Measurements from ENCODE around the gene SIK2. TPM values are rescaled to one million over a fixed set of nuclear protein-coding genes. Genes with fewer than 3 reads are reported as not detected.

The SIK2 gene
- total and polyA plus RNA-seq, 10 donors = 1.7 to 23.8 (median 14.9) TPM

DNA sequence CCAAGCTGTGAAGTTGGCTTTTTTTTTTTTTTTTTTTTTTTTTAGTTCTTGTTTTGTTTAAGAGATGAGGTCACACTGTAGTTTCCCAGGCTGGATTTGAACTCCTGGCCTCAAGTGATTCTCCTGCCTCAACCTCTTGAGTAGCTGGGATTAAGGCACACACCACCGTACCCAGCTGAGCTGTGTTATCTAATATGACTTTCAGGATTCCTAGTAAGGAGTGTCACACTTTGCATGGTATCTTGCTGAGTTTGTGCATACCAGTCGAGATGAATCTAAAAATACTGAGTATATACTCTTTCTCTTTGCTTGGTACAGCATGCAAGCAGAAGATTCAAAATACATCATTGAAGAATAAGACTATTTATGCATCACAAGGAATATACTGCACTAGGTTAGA is 58.6 kb downstream of the SIK2 start:
- no peaks in the 10 kb centered on the region for H3K9me3 ChIP-seq
- no peaks in the 10 kb centered on the region for H3K27me3 ChIP-seq (replicated peaks in 1 of 7)
- TF ChIP-seq POLR2AphosphoS5 (IDR thresholded peaks at IDR 0.05) (no peak), POLR2A (IDR thresholded peaks at IDR 0.05) (no peak)
- TF ChIP-seq, protein P1, sequence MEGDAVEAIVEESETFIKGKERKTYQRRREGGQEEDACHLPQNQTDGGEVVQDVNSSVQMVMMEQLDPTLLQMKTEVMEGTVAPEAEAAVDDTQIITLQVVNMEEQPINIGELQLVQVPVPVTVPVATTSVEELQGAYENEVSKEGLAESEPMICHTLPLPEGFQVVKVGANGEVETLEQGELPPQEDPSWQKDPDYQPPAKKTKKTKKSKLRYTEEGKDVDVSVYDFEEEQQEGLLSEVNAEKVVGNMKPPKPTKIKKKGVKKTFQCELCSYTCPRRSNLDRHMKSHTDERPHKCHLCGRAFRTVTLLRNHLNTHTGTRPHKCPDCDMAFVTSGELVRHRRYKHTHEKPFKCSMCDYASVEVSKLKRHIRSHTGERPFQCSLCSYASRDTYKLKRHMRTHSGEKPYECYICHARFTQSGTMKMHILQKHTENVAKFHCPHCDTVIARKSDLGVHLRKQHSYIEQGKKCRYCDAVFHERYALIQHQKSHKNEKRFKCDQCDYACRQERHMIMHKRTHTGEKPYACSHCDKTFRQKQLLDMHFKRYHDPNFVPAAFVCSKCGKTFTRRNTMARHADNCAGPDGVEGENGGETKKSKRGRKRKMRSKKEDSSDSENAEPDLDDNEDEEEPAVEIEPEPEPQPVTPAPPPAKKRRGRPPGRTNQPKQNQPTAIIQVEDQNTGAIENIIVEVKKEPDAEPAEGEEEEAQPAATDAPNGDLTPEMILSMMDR (IDR thresholded peaks at IDR 0.05 in 8 of 11, conservative IDR thresholded peaks at IDR 0.05 in 3 of 11) = no peak
- WGBS, 5 donors = 87 to 97% (median 91%) methylated on average over 2 of the region's 2 CpGs
- peaks cover 0 to 15% (median 6%) of the 10 kb centered on the region in 6 donors for H3K4me1 ChIP-seq
- no peak for DNase-seq
- H3K4me3 ChIP-seq = no peak overlapping the region
- intact Hi-C loops (cut with DNase I; ENCODE audit: low total_unique reads) = no loop called here
- H3K36me3 ChIP-seq = peaks cover 0 to 15% (median 0%) of the 10 kb centered on the region in 6 donors
- H3K27ac ChIP-seq = no peak overlapping the region

DNA sequence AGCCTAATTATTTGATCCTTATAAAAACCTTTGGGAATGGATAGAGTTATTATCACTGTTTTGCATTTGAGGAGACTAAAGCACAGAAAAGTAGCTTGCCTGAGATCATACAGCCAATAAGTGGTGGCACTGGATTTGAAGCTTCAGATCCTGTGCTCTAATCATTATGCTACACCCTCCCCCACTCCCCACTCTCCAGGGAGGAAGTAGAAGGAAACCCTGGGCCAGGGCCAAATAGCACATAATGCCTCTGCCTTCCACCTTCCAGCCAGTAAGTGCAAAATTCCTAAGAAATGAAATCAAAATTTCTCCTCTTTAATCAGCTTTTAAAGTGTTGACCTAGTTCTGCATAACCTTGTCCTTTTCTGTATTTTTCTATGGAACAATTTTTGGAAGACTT is 61.6 kb downstream of the SIK2 start:
- H3K4me1 ChIP-seq = peaks cover 0 to 15% (median 6%) of the 10 kb centered on the region in 6 donors
- H3K4me3 ChIP-seq = no peak overlapping the region
- TF ChIP-seq POLR2AphosphoS5 (IDR thresholded peaks at IDR 0.05) = no peak
- TF ChIP-seq POLR2A (IDR thresholded peaks at IDR 0.05) = no peak
- TF ChIP-seq, protein P1 (IDR thresholded peaks at IDR 0.05 in 8 of 11, conservative IDR thresholded peaks at IDR 0.05 in 3 of 11) = no peak
- no peaks in the 10 kb centered on the region for H3K9me3 ChIP-seq
- no peaks in the 10 kb centered on the region for H3K27me3 ChIP-seq (replicated peaks in 1 of 7)
- no peak for DNase-seq
- intact Hi-C loops (cut with DNase I; ENCODE audit: low total_unique reads) = no loop called here
- H3K36me3 ChIP-seq = peaks cover 0 to 23% (median 0%) of the 10 kb centered on the region in 6 donors
- no peak overlapping the region for H3K27ac ChIP-seq

DNA sequence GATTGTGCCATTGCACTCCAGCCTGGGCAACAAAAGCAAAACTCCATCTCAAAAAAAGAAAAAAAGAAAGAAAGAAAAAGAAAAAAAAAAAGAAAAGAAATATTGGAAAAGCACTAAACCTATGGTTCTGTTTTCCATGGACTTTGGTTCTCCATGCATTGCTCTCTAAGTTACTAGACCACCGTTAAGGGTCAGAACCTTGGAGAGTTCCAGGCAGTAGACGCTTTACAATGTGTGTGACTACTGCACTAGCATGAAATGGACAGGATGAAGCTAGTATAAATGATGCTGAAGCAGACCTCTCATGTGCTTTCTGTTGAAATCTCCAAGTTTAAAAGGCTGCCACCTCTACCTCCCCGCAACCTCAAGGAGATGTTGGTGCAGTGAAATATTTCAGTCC is 63.5 kb downstream of the SIK2 start:
- no peak for TF ChIP-seq POLR2AphosphoS5 (IDR thresholded peaks at IDR 0.05)
- TF ChIP-seq, protein P1 (IDR thresholded peaks at IDR 0.05 in 8 of 11, conservative IDR thresholded peaks at IDR 0.05 in 3 of 11) = no peak
- TF ChIP-seq POLR2A (IDR thresholded peaks at IDR 0.05) = no peak
- DNase-seq = no peak
- no peak overlapping the region for H3K4me3 ChIP-seq
- 55 to 70% (median 58%) methylated on average over 3 of the region's 3 CpGs for WGBS, 5 donors
- no peak overlapping the region for H3K27ac ChIP-seq
- H3K9me3 ChIP-seq = no peaks in the 10 kb centered on the region
- H3K27me3 ChIP-seq (replicated peaks in 1 of 7) = no peaks in the 10 kb centered on the region
- H3K4me1 ChIP-seq = peaks cover 0 to 12% (median 5%) of the 10 kb centered on the region in 6 donors
- intact Hi-C loops (cut with DNase I; ENCODE audit: low total_unique reads) = no loop called here
- H3K36me3 ChIP-seq = peaks cover 0 to 25% (median under 1%) of the 10 kb centered on the region in 6 donors

DNA sequence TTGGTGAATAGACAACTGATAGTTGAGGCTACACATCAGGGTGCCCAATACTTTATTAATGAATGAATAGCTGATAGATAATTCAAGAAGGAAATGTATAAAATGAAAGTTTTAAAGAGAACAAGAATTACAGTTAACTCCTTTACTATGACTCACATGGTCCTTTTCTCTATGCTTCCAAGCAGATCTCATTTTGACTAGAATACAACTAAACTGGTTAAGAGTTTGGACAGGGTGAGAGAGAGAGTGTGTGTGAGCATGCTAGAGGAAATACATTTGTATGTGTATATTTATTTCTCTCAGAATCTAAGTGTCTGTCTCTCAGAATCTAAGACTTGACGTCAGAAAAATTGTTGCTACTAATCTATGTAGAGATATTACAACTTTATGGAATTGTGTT is 66.7 kb downstream of the SIK2 start:
- TF ChIP-seq POLR2A (IDR thresholded peaks at IDR 0.05) = no peak
- TF ChIP-seq, protein P1 (IDR thresholded peaks at IDR 0.05 in 8 of 11, conservative IDR thresholded peaks at IDR 0.05 in 3 of 11) = no peak
- no peak for TF ChIP-seq POLR2AphosphoS5 (IDR thresholded peaks at IDR 0.05)
- WGBS, 5 donors = 78 to 96% (median 92%) methylated on average over 1 of the region's 1 CpG
- Histone ChIP-seq H3K9me3 (no peaks in the 10 kb centered on the region), H3K4me3 (no peak overlapping the region), H3K27me3 (replicated peaks in 1 of 7) (no peaks in the 10 kb centered on the region), H3K27ac (no peak overlapping the region), H3K4me1 (peaks cover 0 to 3% (median under 1%) of the 10 kb centered on the region in 6 donors), H3K36me3 (peaks cover 0 to 42% (median 8%) of the 10 kb centered on the region in 6 donors)
- intact Hi-C loops (cut with DNase I; ENCODE audit: low total_unique reads) = no loop called here
- DNase-seq = no peak

Measured in spleen (tissue), 11 donors.